SU-DHL-6 (cell line): ENCODE data around the gene TNP1.

ENCODE experiments used
- H2AFZ ChIP-seq: fragments of 200-600 bp; sonication (generic); 2 replicates; pipeline ENCODE4 v1.6.1; 2014; ENCODE audit warnings: low read depth, mild to moderate bottlenecking, moderate library complexity, mixed read lengths, antibody characterized with exemption, low read length; ENCODE audit not compliant: severe bottlenecking
- H3F3A ChIP-seq: fragments of 200-600 bp; shearing (Covaris generic); 2 replicates; pipeline ENCODE4 v1.6.0; 2016; ENCODE audit warnings: antibody characterized with exemption, mild to moderate bottlenecking; ENCODE audit not compliant: insufficient read depth
- H3K27ac ChIP-seq: fragments of 200-600 bp; sonication (generic); 2 replicates; pipeline ENCODE4 v1.5.1; 2016; ENCODE audit warnings: low read depth, mild to moderate bottlenecking, low read length, moderate library complexity, mixed read lengths
- H3K27me3 ChIP-seq: fragments of 200-600 bp; sonication (generic), shearing (Covaris generic); 2 replicates; pipeline ENCODE4 v1.6.0; 2014; ENCODE audit warnings: mild to moderate bottlenecking, low read length
- H3K36me3 ChIP-seq: fragments of 200-600 bp; sonication (generic); 2 replicates; pipeline ENCODE4 v1.6.1; 2014; ENCODE audit warnings: mild to moderate bottlenecking, low read length, mixed read lengths
- H3K4me2 ChIP-seq: fragments of 300-600, 200-600 bp; shearing (Covaris generic), sonication (generic); 2 replicates; pipeline ENCODE4 v1.6.0; 2014; ENCODE audit warnings: low read length, low read depth, mild to moderate bottlenecking; ENCODE audit not compliant: poor library complexity, severe bottlenecking
- H3K4me3 ChIP-seq: fragments of 200-600 bp; sonication (generic); 2 replicates; pipeline ENCODE4 v1.5.1; 2014; ENCODE audit warnings: antibody characterized with exemption, low read length, mild to moderate bottlenecking, mixed read lengths; ENCODE audit not compliant: insufficient read depth, poor library complexity, severe bottlenecking
- H3K79me2 ChIP-seq: fragments of 200-600 bp; sonication (generic); 2 replicates; pipeline ENCODE4 v1.6.1; 2014; ENCODE audit warnings: mild to moderate bottlenecking, low read length, moderate library complexity; ENCODE audit not compliant: insufficient read depth
- H3K9ac ChIP-seq: fragments of 200-600 bp; sonication (generic); 2 replicates; pipeline ENCODE4 v1.7.0; 2014; ENCODE audit warnings: mild to moderate bottlenecking, low read length
- H3K9me2 ChIP-seq: fragments of 200-600 bp; sonication (generic); replicated peaks from 2 replicates; pipeline ENCODE4 v1.6.1; 2014; ENCODE audit warnings: low read length; ENCODE audit not compliant: insufficient read depth
- H3K9me3 ChIP-seq: fragments of 200-600 bp; sonication (generic); 2 replicates; pipeline ENCODE4 v1.6.1; 2014; ENCODE audit warnings: low read length, mixed read lengths; ENCODE audit not compliant: insufficient read depth
- H4K20me1 ChIP-seq: fragments of 200-600 bp; sonication (generic); 2 replicates; pipeline ENCODE4 v1.6.1; 2014; ENCODE audit warnings: low read depth, mild to moderate bottlenecking, antibody characterized with exemption, low read length, moderate library complexity, mixed read lengths
- EZH2phosphoT487 ChIP-seq: fragments of 200-600 bp; sonication (generic), shearing (Covaris generic); conservative IDR thresholded peaks from 2 replicates; pipeline ENCODE4 v1.6.1; 2018; ENCODE audit warnings: mild to moderate bottlenecking, antibody characterized with exemption, low read length, moderate library complexity, mixed read lengths
- TF ChIP-seq, protein P1 (sequence below): fragments of 200-600 bp; sonication (generic); IDR thresholded peaks from one replicate; pipeline ENCODE4 v1.5.1; 2017; ENCODE audit warnings: antibody characterized with exemption, mild to moderate bottlenecking, low read length, moderate library complexity; ENCODE audit not compliant: insufficient read depth, poor library complexity, severe bottlenecking

Gene TNP1, protein sequence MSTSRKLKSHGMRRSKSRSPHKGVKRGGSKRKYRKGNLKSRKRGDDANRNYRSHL

DNA sequence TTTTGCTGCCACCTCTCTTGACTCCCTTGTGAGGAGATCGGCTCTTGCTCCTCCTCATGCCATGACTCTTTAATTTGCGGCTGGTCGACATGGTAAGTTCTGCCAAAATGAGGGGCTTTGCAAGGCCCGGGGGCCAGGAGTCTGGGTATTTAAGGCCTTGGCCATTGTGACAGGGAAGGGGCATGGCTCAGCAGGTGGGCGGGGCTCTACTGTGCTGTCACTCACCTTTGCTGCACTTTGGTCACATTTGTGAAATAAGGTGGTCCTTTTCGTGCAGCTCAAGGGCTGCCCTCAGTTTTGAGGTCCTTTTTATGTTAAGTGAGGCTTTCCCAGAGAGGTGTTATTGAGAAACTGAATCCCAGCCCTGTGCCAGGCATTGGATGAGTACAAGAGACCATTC lies at the start of gene TNP1:
TSS of gene TNP1 (minus strand) at position 121 of the 400 bp plus-strand sequence. CDS start at position 91, 30 bp downstream.
- Histone ChIP-seq H3K4me3 (no peak within 1 kb of the TSS), H3K27ac (no peak within 1 kb of the TSS), H3K9ac (no peak within 1 kb of the TSS), H3K36me3 (no peaks in the 10 kb centered on the region), H3K9me2 (no peaks in the 10 kb centered on the region), H4K20me1 (no peaks in the 10 kb centered on the region), H3K9me3 (no peaks in the 10 kb centered on the region), H3K4me2 (no peak within 1 kb of the TSS), H3F3A (no peaks in the 10 kb centered on the region), H3K79me2 (no peaks in the 10 kb centered on the region), H2AFZ (no peak within 1 kb of the TSS), H3K27me3 (no peaks in the 10 kb centered on the region)
- no peak for TF ChIP-seq EZH2phosphoT487
- TF ChIP-seq, protein P1, sequence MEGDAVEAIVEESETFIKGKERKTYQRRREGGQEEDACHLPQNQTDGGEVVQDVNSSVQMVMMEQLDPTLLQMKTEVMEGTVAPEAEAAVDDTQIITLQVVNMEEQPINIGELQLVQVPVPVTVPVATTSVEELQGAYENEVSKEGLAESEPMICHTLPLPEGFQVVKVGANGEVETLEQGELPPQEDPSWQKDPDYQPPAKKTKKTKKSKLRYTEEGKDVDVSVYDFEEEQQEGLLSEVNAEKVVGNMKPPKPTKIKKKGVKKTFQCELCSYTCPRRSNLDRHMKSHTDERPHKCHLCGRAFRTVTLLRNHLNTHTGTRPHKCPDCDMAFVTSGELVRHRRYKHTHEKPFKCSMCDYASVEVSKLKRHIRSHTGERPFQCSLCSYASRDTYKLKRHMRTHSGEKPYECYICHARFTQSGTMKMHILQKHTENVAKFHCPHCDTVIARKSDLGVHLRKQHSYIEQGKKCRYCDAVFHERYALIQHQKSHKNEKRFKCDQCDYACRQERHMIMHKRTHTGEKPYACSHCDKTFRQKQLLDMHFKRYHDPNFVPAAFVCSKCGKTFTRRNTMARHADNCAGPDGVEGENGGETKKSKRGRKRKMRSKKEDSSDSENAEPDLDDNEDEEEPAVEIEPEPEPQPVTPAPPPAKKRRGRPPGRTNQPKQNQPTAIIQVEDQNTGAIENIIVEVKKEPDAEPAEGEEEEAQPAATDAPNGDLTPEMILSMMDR: no peak

DNA sequence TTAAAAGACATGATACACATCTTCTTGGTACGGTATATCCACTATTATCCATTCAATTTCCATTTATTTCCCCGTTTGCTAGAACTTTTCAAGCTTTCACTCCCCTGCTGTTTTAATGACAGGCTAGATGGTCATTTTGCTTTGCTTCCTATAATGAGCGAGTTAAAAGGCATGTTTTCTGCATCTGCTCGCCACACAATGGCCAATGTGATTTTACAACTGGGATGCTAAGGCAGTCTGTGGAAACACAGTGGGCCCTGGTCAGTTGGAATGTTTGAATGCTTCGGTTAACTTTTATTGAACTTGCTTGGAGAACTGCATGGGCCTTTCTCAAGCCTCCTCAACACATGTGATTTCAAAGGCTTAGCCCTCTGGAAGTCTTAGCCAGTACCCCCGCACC lies 48.4 kb upstream of the TNP1 start:
- H2AFZ ChIP-seq: no peak overlapping the region
- H3K4me2 ChIP-seq: no peak overlapping the region
- H3K9ac ChIP-seq: no peak overlapping the region
- H3K4me3 ChIP-seq: no peak overlapping the region
- H3K27me3 ChIP-seq: no peaks in the 10 kb centered on the region
- H3K36me3 ChIP-seq: no peaks in the 10 kb centered on the region
- H3F3A ChIP-seq: no peaks in the 10 kb centered on the region
- no peaks in the 10 kb centered on the region for H3K9me2 ChIP-seq
- H4K20me1 ChIP-seq: no peaks in the 10 kb centered on the region
- no peak overlapping the region for H3K27ac ChIP-seq
- H3K79me2 ChIP-seq: no peaks in the 10 kb centered on the region
- no peak for TF ChIP-seq EZH2phosphoT487
- TF ChIP-seq, protein P1: no peak
- no peaks in the 10 kb centered on the region for H3K9me3 ChIP-seq

DNA sequence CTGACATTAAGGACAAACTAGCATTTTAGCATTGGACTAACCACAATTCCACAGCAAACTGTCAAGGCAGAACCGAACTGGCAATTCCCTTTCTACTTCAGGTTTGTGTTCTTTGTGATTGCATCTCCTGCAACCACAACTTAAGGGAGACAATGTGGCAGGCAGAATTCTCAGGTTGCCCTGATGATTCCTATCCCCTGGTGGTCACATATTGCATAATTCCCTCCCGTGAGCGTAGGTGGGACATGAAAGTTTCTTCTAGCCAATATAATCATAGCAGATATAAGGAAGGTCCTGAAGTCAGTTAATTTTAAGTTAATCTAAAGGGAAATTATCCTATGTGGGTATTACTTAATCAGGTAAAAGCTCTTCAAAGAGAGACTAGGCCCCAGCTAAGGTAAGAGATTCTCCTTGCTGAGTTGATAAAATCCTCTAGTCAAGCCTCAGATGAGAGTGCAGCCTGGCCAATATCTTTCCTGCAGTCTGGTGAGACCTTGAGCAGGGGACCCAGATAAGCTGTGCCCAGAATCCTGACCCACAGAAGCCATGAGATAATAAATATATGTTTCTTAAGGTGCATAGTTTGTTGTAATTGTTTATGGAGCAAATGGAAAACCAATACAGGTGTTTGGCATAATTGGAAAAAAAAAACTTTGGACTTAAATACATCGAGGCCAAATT lies 45.9 kb upstream of the TNP1 start:
- H3K27me3 ChIP-seq: no peaks in the 10 kb centered on the region
- H3K9me3 ChIP-seq: no peaks in the 10 kb centered on the region
- H2AFZ ChIP-seq: no peak overlapping the region
- TF ChIP-seq EZH2phosphoT487: no peak
- TF ChIP-seq, protein P1: no peak
- H3K9ac ChIP-seq: no peak overlapping the region
- H3K79me2 ChIP-seq: no peaks in the 10 kb centered on the region
- no peak overlapping the region for H3K27ac ChIP-seq
- no peaks in the 10 kb centered on the region for H3F3A ChIP-seq
- no peaks in the 10 kb centered on the region for H3K36me3 ChIP-seq
- H3K4me2 ChIP-seq: no peak overlapping the region
- H3K4me3 ChIP-seq: no peak overlapping the region
- no peaks in the 10 kb centered on the region for H3K9me2 ChIP-seq
- H4K20me1 ChIP-seq: no peaks in the 10 kb centered on the region
